PC-9 (cell line): Measurements from ENCODE around the gene CA5A. TPM values are rescaled to one million over a fixed set of nuclear protein-coding genes. Genes with fewer than 3 reads are reported as not detected.

Source experiments
- BruUV-seq: library from RNA; stranded (reverse); fragments of 400-500 nt; replicated peaks from 2 replicates; lab custom pipeline; 2021; lab: Mats Ljungman, UMichigan
- CTCF ChIA-PET: fragments of 300-600 bp; sonication (Branson Sonifier 250); formaldehyde crosslinking; loops from one replicate; lab custom pipeline; 2022; ENCODE audit warnings: antibody characterized with exemption; lab: Charles Lee
- POLR2A ChIA-PET: fragments of 300-600 bp; sonication (Branson Sonifier 250); formaldehyde crosslinking; loops from one replicate; lab custom pipeline; 2022; ENCODE audit warnings: antibody characterized with exemption; ENCODE audit not compliant: unreplicated experiment; lab: Charles Lee
- DNase-seq, 2 experiments: peaks; one replicate each; pipeline versions ENCODE4 v3.0.0 to v3.0.0-alpha.2; 2015 to 2022; ENCODE audit warnings: mixed read lengths in 1 of 2
- H2AFZ ChIP-seq: fragments of 200-600 bp; sonication (generic); 2 replicates; pipeline ENCODE4 v1.8.1; 2017; ENCODE audit warnings: antibody characterized with exemption
- H3F3A ChIP-seq: fragments of 200-600 bp; sonication (generic); 2 replicates; pipeline ENCODE4 v1.8.1; 2017; ENCODE audit warnings: antibody characterized with exemption, mild to moderate bottlenecking, low read depth; ENCODE audit not compliant: insufficient read depth
- H3K27ac ChIP-seq: fragments of 200-600 bp; sonication (generic); 2 replicates; pipeline ENCODE4 v1.6.1; 2016; ENCODE audit warnings: mixed run types
- H3K27me3 ChIP-seq: fragments of 200-600 bp; sonication (generic); 2 replicates; pipeline ENCODE4 v1.6.1; 2016; ENCODE audit warnings: low read depth, mixed run types; ENCODE audit not compliant: insufficient read depth
- H3K36me3 ChIP-seq: fragments of 200-600 bp; sonication (generic); 2 replicates; pipeline ENCODE4 v1.6.1; 2016; ENCODE audit warnings: low read depth, mixed run types
- H3K4me1 ChIP-seq: fragments of 200-600 bp; sonication (generic); replicated peaks from 2 replicates; pipeline ENCODE4 v1.6.1; 2016; ENCODE audit warnings: mixed run types; ENCODE audit not compliant: insufficient read depth
- H3K4me2 ChIP-seq: fragments of 200-600 bp; sonication (generic); 2 replicates; pipeline ENCODE4 v1.6.1; 2017; ENCODE audit warnings: mixed run types
- H3K4me3 ChIP-seq: fragments of 200-600 bp; sonication (generic); 2 replicates; pipeline ENCODE4 v1.6.1; 2016; ENCODE audit warnings: mixed run types
- H3K79me2 ChIP-seq: fragments of 200-600 bp; sonication (generic); 2 replicates; pipeline ENCODE4 v1.6.1; 2017; ENCODE audit warnings: low read depth, mixed run types
- H3K9me2 ChIP-seq: fragments of 200-600 bp; sonication (generic); 2 replicates; pipeline ENCODE4 v1.8.1; 2017; ENCODE audit warnings: mild to moderate bottlenecking; ENCODE audit not compliant: insufficient read depth
- H3K9me3 ChIP-seq: fragments of 200-600 bp; sonication (generic); 2 replicates; pipeline ENCODE4 v1.8.1; 2016; ENCODE audit warnings: low read depth; ENCODE audit not compliant: insufficient read depth
- H4K20me1 ChIP-seq: fragments of 200-600 bp; sonication (generic); 2 replicates; pipeline ENCODE4 v1.8.1; 2017; ENCODE audit not compliant: insufficient read depth
- CTCF ChIP-seq: fragments of 200-600 bp; sonication (generic); conservative IDR thresholded peaks from 2 replicates; pipeline ENCODE4 v1.6.1; 2017; ENCODE audit warnings: mixed run types, antibody characterized with exemption, mild to moderate bottlenecking, moderate library complexity
- EZH2 ChIP-seq: fragments of 200-600 bp; sonication (generic); IDR thresholded peaks from 2 replicates; pipeline ENCODE4 v1.8.0; 2017; ENCODE audit warnings: antibody characterized with exemption, low read depth
- intact Hi-C: fragments of 100-400 bp; cut with micrococcal nuclease; formaldehyde crosslinking; loops from one replicate; pipeline ENCODE4 v1.10.0; 2022; ENCODE audit not compliant: unreplicated experiment
- total RNA-seq: library from RNA; stranded (reverse); gene quantifications from 2 replicates; pipeline ENCODE4 v1.2.3, GENCODE V29; 2021

The CA5A gene
- total RNA-seq, 1 experiment from 2014 or later: 0.26 TPM

- H2AFZ ChIP-seq: no peak overlapping the region
- H3K4me2 ChIP-seq: no peak overlapping the region
- H3K27ac ChIP-seq: no peak overlapping the region
- CTCF ChIA-PET: interaction anchor here (0.7 kb wide), 2 partner anchors 15 to 640 kb away, joined by 12 to 13 read pairs; partner anchors contain the start of gene ZC3H18
- H3F3A ChIP-seq: no peaks in the 10 kb centered on the region
- intact Hi-C loops: no loop called here
- H3K4me3 ChIP-seq: no peak overlapping the region
- no TSS peak for BruUV-seq
- no peaks in the 10 kb centered on the region for H3K36me3 ChIP-seq
- POLR2A ChIA-PET: no interaction called here
- TF ChIP-seq EZH2: no peak
- peak; percentile 59 for TF ChIP-seq CTCF
- H3K79me2 ChIP-seq: no peaks in the 10 kb centered on the region
- no peaks in the 10 kb centered on the region for H4K20me1 ChIP-seq
- no peaks in the 10 kb centered on the region for H3K9me2 ChIP-seq
- H3K27me3 ChIP-seq: no peaks in the 10 kb centered on the region
- H3K4me1 ChIP-seq: no peaks in the 10 kb centered on the region
- DNase-seq: peak in 1 of 2 experiments; percentile 25
- H3K9me3 ChIP-seq: no peaks in the 10 kb centered on the region
Observed at GRCh38 chr16:87930456-87930855, 5.9 kb downstream of the CA5A start.

GRCh38 chr16:87929986-87930385 is 6.3 kb downstream of the CA5A start:
- no peak overlapping the region for H2AFZ ChIP-seq
- no peak overlapping the region for H3K4me2 ChIP-seq
- intact Hi-C loops: no loop called here
- no peak overlapping the region for H3K4me3 ChIP-seq
- H3K79me2 ChIP-seq: no peaks in the 10 kb centered on the region
- DNase-seq: no peak
- H3K9me3 ChIP-seq: no peaks in the 10 kb centered on the region
- H3K27me3 ChIP-seq: no peaks in the 10 kb centered on the region
- H3K27ac ChIP-seq: no peak overlapping the region
- TF ChIP-seq EZH2 (no peak), CTCF (no peak)
- ChIA-PET POLR2A (no interaction called here), CTCF (no interaction called here)
- H3K36me3 ChIP-seq: no peaks in the 10 kb centered on the region
- no peaks in the 10 kb centered on the region for H3F3A ChIP-seq
- BruUV-seq: no TSS peak
- H3K9me2 ChIP-seq: no peaks in the 10 kb centered on the region
- H3K4me1 ChIP-seq: no peaks in the 10 kb centered on the region
- no peaks in the 10 kb centered on the region for H4K20me1 ChIP-seq

- CTCF ChIA-PET: no interaction called here
- intact Hi-C loops: no loop called here
Observed at GRCh38 chr16:87927195-87927562, 9.2 kb downstream of the CA5A start.

More at GRCh38 chr16:87927195-87927562, 9.2 kb downstream of the CA5A start:
- H3K4me3 ChIP-seq: no peak overlapping the region
- no peaks in the 10 kb centered on the region for H3K9me2 ChIP-seq
- H3K9me3 ChIP-seq: no peaks in the 10 kb centered on the region
- POLR2A ChIA-PET: no interaction called here
- H3K4me2 ChIP-seq: no peak overlapping the region
- H3K79me2 ChIP-seq: no peaks in the 10 kb centered on the region
- TF ChIP-seq EZH2: no peak
- TF ChIP-seq CTCF: no peak
- no peaks in the 10 kb centered on the region for H3F3A ChIP-seq
- H4K20me1 ChIP-seq: no peaks in the 10 kb centered on the region
- no TSS peak for BruUV-seq
- no peaks in the 10 kb centered on the region for H3K4me1 ChIP-seq
- DNase-seq: no peak
- H3K27me3 ChIP-seq: peaks cover 5% of the 10 kb centered on the region; the same call in 1 of the 2 replicates
- H3K27ac ChIP-seq: no peak overlapping the region
- H3K36me3 ChIP-seq: no peaks in the 10 kb centered on the region
- no peak overlapping the region for H2AFZ ChIP-seq
